Stimulated activated CD4-positive, alpha-beta T cell treated with anti-CD3 and anti-CD28 coated beads, Interleukin-4, amount 100 ng/mL, for 48 hours (primary cell): ENCODE results near the gene ARL4C.
A peak's percentile ranks its signal among the peaks of the same experiment; 100 is the strongest.

Experiments used
- DNase-seq, 2 donors: peaks; one replicate each; pipeline ENCODE4 v3.0.0-alpha.2; 2020; ENCODE audit warnings: low read depth in 2 of 2

Gene ARL4C

DNA sequence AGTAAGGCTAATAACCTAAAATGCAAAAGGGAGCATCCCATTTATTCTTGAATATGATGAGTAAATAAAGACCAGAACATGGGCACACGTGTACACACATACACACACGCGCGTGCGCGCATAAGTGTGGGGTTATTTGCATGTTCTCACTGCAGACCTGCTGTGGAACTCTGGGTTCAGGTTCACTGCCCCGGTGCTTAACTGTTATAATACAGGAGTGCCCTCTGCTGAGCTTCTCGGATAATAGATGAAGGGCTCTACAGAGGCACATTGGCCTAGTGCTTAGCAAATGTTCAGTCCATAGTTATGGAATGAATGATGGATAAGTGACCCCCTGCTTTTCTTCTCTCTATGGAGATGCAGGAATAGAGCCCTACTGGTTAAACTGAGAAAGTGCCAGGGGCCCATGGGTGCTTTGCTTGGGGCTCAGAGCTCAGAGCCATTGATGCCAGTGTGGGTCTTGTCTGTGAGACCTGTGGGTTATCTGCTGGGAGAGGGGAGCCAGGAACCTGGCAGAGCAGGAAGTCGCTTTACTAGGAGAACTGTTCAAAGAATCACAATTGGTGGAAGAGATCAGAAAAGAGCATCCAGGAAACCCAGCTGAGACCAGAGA is 3.6 kb upstream of the ARL4C start:
- peak; percentile 51 to 57 for DNase-seq

GRCh38 chr2:234497594-234498235 is 834 bp upstream of the ARL4C start:
- no peak for DNase-seq

GRCh38 chr2:234496055-234496834 is 636 bp downstream of the ARL4C start:
- DNase-seq, result peak; percentile 24 to 36

DNA sequence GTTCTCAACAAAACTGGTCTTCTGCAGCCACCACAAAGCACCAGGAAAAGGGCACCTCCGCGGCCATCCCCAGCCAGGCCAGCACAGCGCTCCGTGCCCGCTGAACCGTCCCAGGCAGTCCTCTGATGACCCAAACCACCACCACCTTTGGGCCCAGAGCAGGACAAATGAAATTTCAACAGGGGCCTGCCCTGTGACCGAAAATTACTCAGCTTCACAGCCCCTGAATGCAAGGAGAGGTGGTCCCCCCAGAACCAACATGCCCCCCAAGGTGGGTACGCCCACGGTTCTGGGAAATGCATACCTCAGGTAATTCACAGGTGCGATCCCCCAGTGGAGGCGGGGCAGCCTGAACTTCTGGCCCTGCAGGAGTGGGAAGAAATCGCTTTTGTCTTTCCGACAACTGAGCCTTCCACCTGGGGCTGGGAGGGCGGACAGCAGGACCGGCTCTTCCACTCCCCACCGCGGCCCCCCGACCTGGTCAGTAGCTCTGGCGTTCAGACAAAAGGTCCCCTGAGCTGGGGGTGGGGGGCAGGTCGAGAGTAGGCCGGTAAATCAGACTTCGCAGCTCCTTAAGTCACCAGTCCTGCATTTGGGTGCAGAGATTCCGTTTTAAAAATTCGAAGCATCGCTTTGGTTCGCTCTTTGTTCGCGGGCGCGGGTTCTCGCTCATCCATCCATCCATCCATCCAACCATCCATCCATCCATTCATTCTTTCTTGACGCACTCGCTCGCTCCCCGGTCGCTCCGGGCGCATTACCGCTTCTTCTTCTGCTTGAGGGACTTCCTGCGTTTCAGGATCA is 1.4 kb downstream of the ARL4C start:
- no peak for DNase-seq

DNA sequence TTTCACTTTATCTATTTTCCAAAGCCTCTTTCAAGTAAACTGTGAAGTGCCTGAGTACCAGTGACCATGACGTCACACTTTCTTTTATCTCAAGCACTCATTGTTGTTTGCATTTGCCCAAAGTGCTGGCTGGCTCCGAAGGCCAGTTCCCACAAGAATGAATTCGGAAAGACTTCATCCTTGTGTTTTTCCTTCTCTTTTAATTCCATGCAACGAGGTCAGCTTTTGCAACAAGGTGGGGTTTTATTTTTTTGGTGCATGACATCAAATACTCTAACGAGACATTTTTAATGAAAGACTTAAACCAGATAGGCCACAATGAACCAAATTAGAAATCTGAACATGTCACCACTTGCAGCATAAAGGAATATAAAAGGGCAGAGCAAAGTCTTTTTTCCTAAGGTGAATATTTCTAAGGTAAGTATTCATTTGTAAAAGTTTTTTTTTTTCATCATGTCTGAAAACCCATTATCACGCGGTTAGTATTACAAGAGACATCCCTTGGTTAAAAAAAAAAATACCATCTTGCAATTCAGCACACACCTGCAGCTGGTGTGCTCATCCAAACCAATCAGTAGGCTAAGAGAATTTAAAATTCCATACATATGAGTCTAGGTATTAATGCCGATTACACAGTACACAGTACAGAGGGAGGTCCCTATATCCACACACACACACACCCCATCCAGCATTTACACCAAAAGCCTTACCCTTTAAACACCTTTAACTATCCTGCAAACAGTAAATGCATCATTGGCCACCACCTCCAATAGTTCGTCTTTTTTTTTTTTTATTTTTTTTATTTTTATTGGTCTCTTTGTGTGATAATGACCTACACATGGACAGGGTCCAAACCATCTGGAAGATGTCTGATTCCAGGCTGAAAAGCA is 2.3 kb downstream of the ARL4C start:
- DNase-seq, result no peak

DNA sequence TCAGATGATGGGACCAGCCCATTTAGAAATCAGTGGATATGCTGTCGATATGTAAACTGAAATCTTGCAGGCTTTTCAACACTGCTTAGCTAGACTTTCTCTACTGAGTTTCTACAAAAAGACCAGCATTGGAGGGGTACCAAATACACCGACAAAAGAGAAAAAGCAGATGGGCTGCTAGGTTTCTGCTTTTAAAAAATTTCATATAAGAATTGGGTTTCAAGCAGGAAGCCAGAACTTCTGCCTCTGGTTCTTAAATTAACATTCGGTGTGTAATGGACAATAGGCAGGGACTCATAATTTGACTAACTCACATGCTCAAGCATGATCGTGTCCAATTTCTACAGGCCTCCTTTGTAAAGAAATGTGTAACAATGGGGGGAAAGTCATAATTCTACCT is 3.1 kb downstream of the ARL4C start:
- no peak for DNase-seq

GRCh38 chr2:234492717-234493485 is 4.0 kb downstream of the ARL4C start:
- DNase-seq, result no peak

GRCh38 chr2:234491897-234492296 is 5.0 kb downstream of the ARL4C start:
- no peak for DNase-seq

DNA sequence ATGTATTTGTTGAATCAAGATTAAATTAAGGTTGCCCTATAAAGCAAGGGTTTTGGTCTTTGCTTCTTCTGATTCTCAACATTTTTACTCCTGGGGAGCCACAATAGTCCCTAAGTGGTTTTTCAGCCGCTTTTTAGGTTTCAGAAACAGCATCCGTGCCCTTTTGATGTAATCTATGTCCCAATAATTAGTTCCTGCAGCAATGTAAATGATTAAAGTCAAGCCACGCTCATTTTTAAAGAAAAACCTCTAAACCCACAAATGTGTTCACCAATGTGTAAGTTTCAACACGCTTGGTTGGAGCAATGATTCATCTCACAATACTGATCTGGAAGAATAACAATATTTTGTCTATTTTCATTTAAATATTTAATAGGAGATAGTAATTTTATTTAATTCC is 5.6 kb downstream of the ARL4C start:
- DNase-seq, result no peak

- no peak for DNase-seq
Observed at GRCh38 chr2:234490271-234491091, 6.4 kb downstream of the ARL4C start.

DNA sequence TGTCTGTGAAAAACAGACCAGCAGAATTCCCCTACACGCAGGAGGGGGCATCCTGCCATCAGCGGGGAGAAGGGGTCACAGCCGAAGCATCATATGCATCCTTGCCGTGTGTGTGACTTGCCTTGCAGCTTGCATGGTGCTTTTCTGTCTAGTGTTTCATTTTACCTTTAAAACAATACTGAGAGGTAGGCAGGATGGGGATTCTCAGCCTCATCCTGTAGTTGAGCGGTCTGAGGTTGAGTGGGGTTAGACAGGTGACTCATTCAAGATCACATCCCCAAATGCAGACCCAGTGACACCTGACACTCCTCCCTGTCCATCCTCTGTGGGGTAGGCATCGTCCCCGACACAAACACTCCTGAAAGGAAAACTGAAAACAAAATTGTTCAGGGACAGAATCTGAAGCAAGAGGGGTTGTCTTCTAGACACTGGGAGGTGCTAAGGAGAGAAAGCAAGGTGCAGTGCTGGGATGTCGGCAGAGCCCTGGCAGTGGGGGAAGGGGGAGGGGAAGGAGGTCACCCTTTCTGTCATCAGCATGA is 7.9 kb downstream of the ARL4C start:
- peak in 1 of 2 donors; percentile 43 for DNase-seq

- DNase-seq, result no peak
Observed at GRCh38 chr2:234488486-234488885, 8.4 kb downstream of the ARL4C start.

DNA sequence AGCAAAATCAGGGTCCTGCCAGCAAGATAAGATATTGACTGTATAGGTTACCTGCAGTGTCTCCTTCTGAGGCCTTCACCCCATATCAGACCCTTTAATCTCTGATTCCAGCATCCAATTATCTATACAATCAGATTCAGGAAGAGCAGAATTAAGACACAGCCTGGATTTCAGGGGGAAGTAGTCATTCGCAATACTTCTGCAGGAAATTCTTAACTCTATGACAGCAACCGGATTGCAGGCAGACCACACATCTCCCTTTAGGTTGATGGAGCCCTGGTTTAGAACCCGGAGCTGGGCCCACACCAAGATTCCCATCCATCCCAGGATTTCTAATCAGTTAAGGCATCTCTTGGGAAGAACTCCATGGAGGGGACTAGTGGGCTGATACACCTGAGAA is 9.5 kb downstream of the ARL4C start:
- no peak for DNase-seq

- DNase-seq, result peak in 1 of 2 donors; percentile 56
Observed at GRCh38 chr2:234483568-234484251, 13.2 kb downstream of the ARL4C start.

DNA sequence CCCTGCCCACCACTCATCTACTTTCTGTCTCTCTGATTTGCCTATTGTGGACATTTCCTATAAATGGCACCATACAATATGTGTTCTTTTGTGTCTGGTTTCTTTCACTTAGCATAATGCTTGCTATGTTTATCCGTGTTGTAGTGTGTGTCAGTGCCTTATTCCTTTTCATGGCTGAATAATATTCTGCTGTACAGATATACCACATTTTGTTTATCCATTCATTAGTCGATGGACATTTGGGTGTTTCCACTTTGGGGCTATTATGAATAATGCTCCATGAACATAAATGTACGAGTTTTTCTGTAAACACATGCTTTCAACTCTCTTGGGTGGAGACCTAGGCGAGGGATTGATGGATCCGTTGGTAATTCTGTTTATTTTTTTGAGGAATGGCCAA is 15.6 kb downstream of the ARL4C start:
- no peak for DNase-seq

GRCh38 chr2:234480337-234480736 is 16.5 kb downstream of the ARL4C start:
- no peak for DNase-seq

DNA sequence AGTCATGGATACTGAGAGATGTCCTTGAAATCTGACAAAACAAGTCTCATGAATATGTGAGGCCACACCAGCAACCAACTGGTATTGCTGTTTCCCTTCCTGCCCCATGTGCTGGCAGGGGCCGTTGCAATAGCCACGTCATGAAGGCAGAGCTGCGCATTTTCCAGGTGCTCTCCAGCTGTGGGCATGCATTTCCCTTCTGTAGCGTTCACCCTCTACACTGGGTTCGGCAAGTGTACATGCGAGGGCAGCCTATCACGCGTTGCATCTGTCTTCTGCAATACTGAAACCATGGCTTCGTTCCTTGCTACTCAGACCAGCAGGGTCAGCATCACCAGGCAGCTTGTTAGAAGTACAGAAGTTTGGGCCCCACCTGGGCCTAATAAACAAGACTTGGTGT is 17.4 kb downstream of the ARL4C start:
- no peak for DNase-seq

DNA sequence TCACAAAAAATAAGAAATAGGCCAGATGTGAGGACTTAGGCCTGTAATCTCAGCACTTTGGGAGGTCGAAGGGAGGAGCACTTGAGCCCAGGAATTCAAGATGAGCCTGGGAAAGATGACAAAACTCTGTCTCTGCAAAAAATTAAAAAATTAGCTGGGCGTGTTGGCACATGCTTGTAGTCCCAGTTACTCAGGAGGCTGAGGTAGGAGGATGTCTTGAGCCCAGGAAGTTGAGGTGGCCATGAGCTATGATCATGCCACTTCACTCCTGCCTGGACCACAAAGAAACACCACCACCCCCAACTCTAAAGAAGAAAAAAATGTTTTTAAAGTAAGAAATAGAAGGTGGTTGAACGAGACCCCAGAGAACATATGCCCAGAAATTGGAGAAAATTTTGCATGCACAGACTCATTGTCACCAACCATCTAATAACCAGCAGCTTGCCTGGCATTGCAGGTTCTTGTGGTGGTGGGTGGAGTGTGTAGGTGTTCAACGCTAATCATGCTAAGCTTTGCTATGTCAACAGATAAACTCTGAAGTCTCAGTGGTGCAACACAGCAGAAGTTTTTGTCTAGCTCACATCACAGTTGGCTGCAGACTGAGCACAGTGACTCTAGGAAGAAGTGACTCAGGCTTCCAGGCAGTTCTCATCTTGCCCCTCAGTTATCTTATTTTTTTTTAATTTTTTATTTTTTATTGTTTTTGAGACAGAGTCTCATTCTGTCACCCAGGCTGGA is 18.6 kb downstream of the ARL4C start:
- DNase-seq, result no peak
